ENCODE data around the gene CDK19. TPM values are rescaled to one million over a fixed set of nuclear protein-coding genes. Genes with fewer than 3 reads are reported as not detected.
A peak's percentile ranks its signal among the peaks of the same experiment; 100 is the strongest.

Gene CDK19
- total and polyA plus RNA-seq, 4 experiments from 2014 or later, result 1.0 to 24.3 (median 13.2) TPM

- H3K9me3 Mint-ChIP-seq, result no peaks in the 10 kb centered on the region
- POLR2A ChIA-PET (ENCODE audit: partially characterized antibody), result no interaction called here
Observed at GRCh38 chr6:110658631-110659211, 156.5 kb downstream of the CDK19 start.

GRCh38 chr6:110656492-110656891, 158.8 kb downstream of the CDK19 start:
- Histone ChIP-seq H3K9me3 (ENCODE audit: control insufficient read depth in 1 of 2, low read length in 2 of 2) (no peaks in the 10 kb centered on the region), H3K4me1 (ENCODE audit: insufficient read depth, low read length) (no peaks in the 10 kb centered on the region), H3K27ac (ENCODE audit: low read depth, low read length) (no peak overlapping the region), H3K27me3 (ENCODE audit: insufficient read depth, low read length) (no peaks in the 10 kb centered on the region), H3K4me3 (ENCODE audit: low read length in 2 of 2) (no peak overlapping the region), H3K36me3 (ENCODE audit: insufficient read depth, low read length) (no peaks in the 10 kb centered on the region)
- ChIA-PET POLR2A (ENCODE audit: partially characterized antibody) (no interaction called here), CTCF (ENCODE audit: partially characterized antibody) (no interaction called here)
- Mint-ChIP-seq H3K36me3 (peaks cover 4 to 15% of the 10 kb centered on the region in 2 donors), H3K4me3 (no peak overlapping the region), H3K9me3 (no peaks in the 10 kb centered on the region), H3K27me3 (no peaks in the 10 kb centered on the region), H3K4me1 (peaks cover 3 to 5% (median 5%) of the 10 kb centered on the region in 4 donors), H3K27ac (no peak overlapping the region)
- intact Hi-C loops (cut with micrococcal nuclease), result no loop called here
- DNase-seq, result no peak

More at GRCh38 chr6:110658631-110659211, 156.5 kb downstream of the CDK19 start:
- Mint-ChIP-seq H3K27me3 (no peaks in the 10 kb centered on the region), H3K36me3 (peaks cover 6 to 13% of the 10 kb centered on the region in 2 donors), H3K4me1 (peaks cover 0 to 3% (median 1%) of the 10 kb centered on the region in 4 donors), H3K4me3 (no peak overlapping the region), H3K27ac (peak overlapping the region in 1 of 7 donors; percentile 8)
- Histone ChIP-seq H3K9me3 (ENCODE audit: control insufficient read depth in 1 of 2, low read length in 2 of 2) (no peaks in the 10 kb centered on the region), H3K4me3 (ENCODE audit: low read length in 2 of 2) (no peak overlapping the region), H3K27me3 (ENCODE audit: insufficient read depth, low read length) (no peaks in the 10 kb centered on the region), H3K27ac (ENCODE audit: low read depth, low read length) (no peak overlapping the region), H3K4me1 (ENCODE audit: insufficient read depth, low read length) (no peaks in the 10 kb centered on the region), H3K36me3 (ENCODE audit: insufficient read depth, low read length) (no peaks in the 10 kb centered on the region)
- intact Hi-C loops (cut with micrococcal nuclease), result no loop called here
- DNase-seq, result no peak
- CTCF ChIA-PET (ENCODE audit: partially characterized antibody), result interaction anchor here (0.8 to 1.5 kb wide), 2 partner anchors 130 to 291 kb away, joined by 4 read pairs; no protein-coding TSS in a partner anchor

- Histone ChIP-seq H3K36me3 (ENCODE audit: insufficient read depth, low read length) (no peaks in the 10 kb centered on the region), H3K9me3 (ENCODE audit: control insufficient read depth in 1 of 2, low read length in 2 of 2) (no peaks in the 10 kb centered on the region), H3K27ac (ENCODE audit: low read depth, low read length) (no peak overlapping the region), H3K4me3 (ENCODE audit: low read length in 2 of 2) (no peak overlapping the region), H3K4me1 (ENCODE audit: insufficient read depth, low read length) (no peaks in the 10 kb centered on the region), H3K27me3 (ENCODE audit: insufficient read depth, low read length) (no peaks in the 10 kb centered on the region)
- Mint-ChIP-seq H3K36me3 (peaks cover 3 to 13% of the 10 kb centered on the region in 2 donors), H3K27ac (no peak overlapping the region), H3K27me3 (no peaks in the 10 kb centered on the region), H3K4me3 (no peak overlapping the region), H3K9me3 (no peaks in the 10 kb centered on the region), H3K4me1 (peaks cover 4 to 5% (median 5%) of the 10 kb centered on the region in 4 donors)
- no peak for DNase-seq
- intact Hi-C loops (cut with micrococcal nuclease), result no loop called here
- ChIA-PET CTCF (ENCODE audit: partially characterized antibody) (no interaction called here), POLR2A (ENCODE audit: partially characterized antibody) (no interaction called here)
Observed at GRCh38 chr6:110655821-110656220, 159.4 kb downstream of the CDK19 start.

GRCh38 chr6:110654096-110654820, 161.0 kb downstream of the CDK19 start:
- POLR2A ChIA-PET (ENCODE audit: partially characterized antibody), result no interaction called here
- CTCF ChIA-PET (ENCODE audit: partially characterized antibody), result no interaction called here
- H3K9me3 Mint-ChIP-seq, result no peaks in the 10 kb centered on the region
- no peaks in the 10 kb centered on the region for H3K4me1 ChIP-seq (ENCODE audit: insufficient read depth, low read length)
- no peaks in the 10 kb centered on the region for H3K36me3 ChIP-seq (ENCODE audit: insufficient read depth, low read length)
- H3K9me3 ChIP-seq (ENCODE audit: control insufficient read depth in 1 of 2, low read length in 2 of 2), result no peaks in the 10 kb centered on the region
- DNase-seq, result no peak
- H3K27me3 ChIP-seq (ENCODE audit: insufficient read depth, low read length), result no peaks in the 10 kb centered on the region
- no peak overlapping the region for H3K4me3 Mint-ChIP-seq
- H3K27me3 Mint-ChIP-seq, result no peaks in the 10 kb centered on the region
- H3K4me3 ChIP-seq (ENCODE audit: low read length in 2 of 2), result no peak overlapping the region
- peak overlapping the region in 1 of 7 donors; percentile 17 for H3K27ac Mint-ChIP-seq
- intact Hi-C loops (cut with micrococcal nuclease), result no loop called here
- H3K27ac ChIP-seq (ENCODE audit: low read depth, low read length), result no peak overlapping the region
- peaks cover 4 to 5% (median 5%) of the 10 kb centered on the region in 4 donors for H3K4me1 Mint-ChIP-seq
- peaks cover 0 to 7% of the 10 kb centered on the region in 2 donors for H3K36me3 Mint-ChIP-seq

- Histone ChIP-seq H3K27ac (ENCODE audit: low read depth, low read length) (no peak overlapping the region), H3K27me3 (ENCODE audit: insufficient read depth, low read length) (no peaks in the 10 kb centered on the region), H3K9me3 (ENCODE audit: control insufficient read depth in 1 of 2, low read length in 2 of 2) (no peaks in the 10 kb centered on the region), H3K36me3 (ENCODE audit: insufficient read depth, low read length) (no peaks in the 10 kb centered on the region), H3K4me1 (ENCODE audit: insufficient read depth, low read length) (no peaks in the 10 kb centered on the region), H3K4me3 (ENCODE audit: low read length in 2 of 2) (no peak overlapping the region)
- intact Hi-C loops (cut with micrococcal nuclease), result no loop called here
- POLR2A ChIA-PET (ENCODE audit: partially characterized antibody), result no interaction called here
- Mint-ChIP-seq H3K4me1 (peaks cover 4 to 5% (median 5%) of the 10 kb centered on the region in 4 donors), H3K27me3 (no peaks in the 10 kb centered on the region), H3K27ac (peak overlapping the region in 2 of 7 donors; percentile 16 to 60), H3K9me3 (no peaks in the 10 kb centered on the region), H3K36me3 (peaks cover 0 to 7% of the 10 kb centered on the region in 2 donors), H3K4me3 (no peak overlapping the region)
- peak in 2 of 5 donors; percentile 6 to 16 for DNase-seq
- CTCF ChIA-PET (ENCODE audit: partially characterized antibody), result no interaction called here
Observed at GRCh38 chr6:110653381-110653780, 161.9 kb downstream of the CDK19 start.

GRCh38 chr6:110652520-110652919, 162.7 kb downstream of the CDK19 start:
- H3K9me3 Mint-ChIP-seq, result no peaks in the 10 kb centered on the region
- no peaks in the 10 kb centered on the region for H3K36me3 ChIP-seq (ENCODE audit: insufficient read depth, low read length)
- POLR2A ChIA-PET (ENCODE audit: partially characterized antibody), result no interaction called here
- intact Hi-C loops (cut with micrococcal nuclease), result no loop called here
- no peaks in the 10 kb centered on the region for H3K9me3 ChIP-seq (ENCODE audit: control insufficient read depth in 1 of 2, low read length in 2 of 2)
- CTCF ChIA-PET (ENCODE audit: partially characterized antibody), result interaction anchor here (0.8 kb wide), 1 partner anchor 19 kb away, joined by 3 read pairs; no protein-coding TSS in a partner anchor
- H3K4me1 Mint-ChIP-seq, result peaks cover 4 to 5% (median 5%) of the 10 kb centered on the region in 4 donors
- no peak for DNase-seq
- peak overlapping the region in 2 of 7 donors; percentile 20 to 80 for H3K27ac Mint-ChIP-seq
- H3K36me3 Mint-ChIP-seq, result peaks cover 0 to 7% of the 10 kb centered on the region in 2 donors
- H3K27me3 ChIP-seq (ENCODE audit: insufficient read depth, low read length), result no peaks in the 10 kb centered on the region
- no peak overlapping the region for H3K4me3 Mint-ChIP-seq
- no peaks in the 10 kb centered on the region for H3K4me1 ChIP-seq (ENCODE audit: insufficient read depth, low read length)
- no peak overlapping the region for H3K4me3 ChIP-seq (ENCODE audit: low read length in 2 of 2)
- no peaks in the 10 kb centered on the region for H3K27me3 Mint-ChIP-seq
- no peak overlapping the region for H3K27ac ChIP-seq (ENCODE audit: low read depth, low read length)

GRCh38 chr6:110650755-110651154, 164.5 kb downstream of the CDK19 start:
- Histone ChIP-seq H3K36me3 (ENCODE audit: insufficient read depth, low read length) (no peaks in the 10 kb centered on the region), H3K27me3 (ENCODE audit: insufficient read depth, low read length) (no peaks in the 10 kb centered on the region), H3K4me3 (ENCODE audit: low read length in 2 of 2) (no peak overlapping the region), H3K27ac (ENCODE audit: low read depth, low read length) (no peak overlapping the region), H3K9me3 (ENCODE audit: control insufficient read depth in 1 of 2, low read length in 2 of 2) (no peaks in the 10 kb centered on the region), H3K4me1 (ENCODE audit: insufficient read depth, low read length) (no peaks in the 10 kb centered on the region)
- no peak overlapping the region for H3K4me3 Mint-ChIP-seq
- no peaks in the 10 kb centered on the region for H3K9me3 Mint-ChIP-seq
- intact Hi-C loops (cut with micrococcal nuclease), result no loop called here
- H3K36me3 Mint-ChIP-seq, result peaks cover 0 to 13% of the 10 kb centered on the region in 2 donors
- H3K4me1 Mint-ChIP-seq, result peaks cover 4 to 5% (median 5%) of the 10 kb centered on the region in 4 donors
- ChIA-PET POLR2A (ENCODE audit: partially characterized antibody) (no interaction called here), CTCF (ENCODE audit: partially characterized antibody) (no interaction called here)
- H3K27ac Mint-ChIP-seq, result peak overlapping the region in 1 of 7 donors; percentile 21
- H3K27me3 Mint-ChIP-seq, result no peaks in the 10 kb centered on the region
- no peak for DNase-seq
